Measurements from ENCODE around the gene RXRB. TPM values are rescaled to one million over a fixed set of nuclear protein-coding genes. Genes with fewer than 3 reads are reported as not detected.

Gene RXRB
- total and polyA plus RNA-seq, 2 of the 13 experiments (the other 11 are each of a cell fraction or from before 2014, with no cell fraction given), result 26.7 to 55.7 TPM

DNA sequence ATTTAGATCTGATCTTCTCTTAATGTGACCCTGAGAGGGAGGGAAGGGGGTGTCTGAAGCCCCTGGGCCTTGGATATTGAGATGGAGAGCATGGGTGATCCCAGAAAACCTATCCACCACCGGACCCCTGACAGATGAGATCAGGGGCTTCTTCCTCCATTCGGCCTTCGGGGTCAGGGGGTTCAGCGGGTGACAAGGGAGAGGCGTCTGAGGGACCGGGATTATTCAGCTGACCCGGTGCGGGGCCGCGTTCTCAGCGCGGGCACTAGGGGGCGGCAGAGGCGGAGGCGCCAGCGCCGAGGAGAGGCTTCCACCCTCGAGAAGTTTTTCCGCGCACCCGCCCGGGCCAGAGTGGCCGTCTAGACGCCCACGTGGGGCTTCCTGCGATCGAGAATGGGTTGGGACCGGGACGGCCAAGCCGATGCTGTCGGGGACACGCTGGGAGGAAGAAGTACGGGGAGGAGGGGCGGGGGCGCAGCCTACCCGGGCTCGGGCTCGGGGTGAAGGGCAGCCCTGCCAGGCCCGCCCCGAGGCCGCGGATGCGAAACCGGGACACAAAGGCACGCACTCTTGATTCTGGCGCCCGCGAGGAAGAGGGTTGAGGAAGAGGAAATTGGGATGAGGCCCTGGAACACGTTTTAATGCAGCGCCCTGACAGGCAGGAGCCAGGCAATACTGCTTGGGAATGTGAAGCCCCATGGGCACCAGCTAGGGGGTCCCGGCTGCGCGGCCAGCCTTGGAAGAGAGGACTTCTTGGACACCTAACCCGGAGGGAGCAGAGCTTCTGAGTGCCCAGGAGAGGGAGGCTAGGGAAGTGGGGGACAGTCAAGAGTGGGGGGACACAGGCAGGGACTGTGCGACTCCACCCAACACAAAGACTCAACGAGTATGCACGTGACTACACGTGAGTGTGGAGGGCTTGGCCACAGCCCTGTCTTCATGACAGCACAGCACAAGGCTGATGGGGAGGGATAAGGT lies 38.8 kb downstream of the RXRB start (continued):
- TF ChIP-seq ARNTL (CRISPR knock-in tag; IDR thresholded peaks at IDR 0.05) (no peak), ZNF75D (CRISPR knock-in tag; IDR thresholded peaks at IDR 0.05; ENCODE audit: borderline replicate concordance) (no peak), BRCA1 (CRISPR knock-in tag; IDR thresholded peaks at IDR 0.05) (no peak), ZNF335 (CRISPR knock-in tag; IDR thresholded peaks at IDR 0.05) (no peak), ZNF558 (CRISPR knock-in tag; IDR thresholded peaks at IDR 0.05; ENCODE audit: borderline replicate concordance) (no peak), ZNF234 (CRISPR knock-in tag; conservative IDR thresholded peaks at IDR 0.05) (no peak), ZNF232 (CRISPR knock-in tag; IDR thresholded peaks at IDR 0.05; ENCODE audit: borderline replicate concordance) (no peak), ZNF547 (CRISPR knock-in tag; IDR thresholded peaks at IDR 0.05) (peak; percentile 66), KAT8 (CRISPR knock-in tag; IDR thresholded peaks at IDR 0.05) (0 out of 2 replicates have a peak, but pooled peaks have one; percentile 45), DMAP1 (CRISPR knock-in tag; IDR thresholded peaks at IDR 0.05) (0 out of 2 replicates have a peak, but pooled peaks have one; percentile 29), HNRNPK (IDR thresholded peaks at IDR 0.05; ENCODE audit: low read depth, low read length, poor library complexity, severe bottlenecking) (peak; percentile 49)
- TF ChIP-seq, protein P1, sequence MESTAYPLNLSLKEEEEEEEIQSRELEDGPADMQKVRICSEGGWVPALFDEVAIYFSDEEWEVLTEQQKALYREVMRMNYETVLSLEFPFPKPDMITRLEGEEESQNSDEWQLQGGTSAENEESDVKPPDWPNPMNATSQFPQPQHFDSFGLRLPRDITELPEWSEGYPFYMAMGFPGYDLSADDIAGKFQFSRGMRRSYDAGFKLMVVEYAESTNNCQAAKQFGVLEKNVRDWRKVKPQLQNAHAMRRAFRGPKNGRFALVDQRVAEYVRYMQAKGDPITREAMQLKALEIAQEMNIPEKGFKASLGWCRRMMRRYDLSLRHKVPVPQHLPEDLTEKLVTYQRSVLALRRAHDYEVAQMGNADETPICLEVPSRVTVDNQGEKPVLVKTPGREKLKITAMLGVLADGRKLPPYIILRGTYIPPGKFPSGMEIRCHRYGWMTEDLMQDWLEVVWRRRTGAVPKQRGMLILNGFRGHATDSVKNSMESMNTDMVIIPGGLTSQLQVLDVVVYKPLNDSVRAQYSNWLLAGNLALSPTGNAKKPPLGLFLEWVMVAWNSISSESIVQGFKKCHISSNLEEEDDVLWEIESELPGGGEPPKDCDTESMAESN (CRISPR knock-in tag; conservative IDR thresholded peaks at IDR 0.05), result peak; percentile 78
- TF ChIP-seq, protein P2, sequence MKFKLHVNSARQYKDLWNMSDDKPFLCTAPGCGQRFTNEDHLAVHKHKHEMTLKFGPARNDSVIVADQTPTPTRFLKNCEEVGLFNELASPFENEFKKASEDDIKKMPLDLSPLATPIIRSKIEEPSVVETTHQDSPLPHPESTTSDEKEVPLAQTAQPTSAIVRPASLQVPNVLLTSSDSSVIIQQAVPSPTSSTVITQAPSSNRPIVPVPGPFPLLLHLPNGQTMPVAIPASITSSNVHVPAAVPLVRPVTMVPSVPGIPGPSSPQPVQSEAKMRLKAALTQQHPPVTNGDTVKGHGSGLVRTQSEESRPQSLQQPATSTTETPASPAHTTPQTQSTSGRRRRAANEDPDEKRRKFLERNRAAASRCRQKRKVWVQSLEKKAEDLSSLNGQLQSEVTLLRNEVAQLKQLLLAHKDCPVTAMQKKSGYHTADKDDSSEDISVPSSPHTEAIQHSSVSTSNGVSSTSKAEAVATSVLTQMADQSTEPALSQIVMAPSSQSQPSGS (CRISPR knock-in tag; IDR thresholded peaks at IDR 0.05), result no peak
- TF ChIP-seq, protein P3, sequence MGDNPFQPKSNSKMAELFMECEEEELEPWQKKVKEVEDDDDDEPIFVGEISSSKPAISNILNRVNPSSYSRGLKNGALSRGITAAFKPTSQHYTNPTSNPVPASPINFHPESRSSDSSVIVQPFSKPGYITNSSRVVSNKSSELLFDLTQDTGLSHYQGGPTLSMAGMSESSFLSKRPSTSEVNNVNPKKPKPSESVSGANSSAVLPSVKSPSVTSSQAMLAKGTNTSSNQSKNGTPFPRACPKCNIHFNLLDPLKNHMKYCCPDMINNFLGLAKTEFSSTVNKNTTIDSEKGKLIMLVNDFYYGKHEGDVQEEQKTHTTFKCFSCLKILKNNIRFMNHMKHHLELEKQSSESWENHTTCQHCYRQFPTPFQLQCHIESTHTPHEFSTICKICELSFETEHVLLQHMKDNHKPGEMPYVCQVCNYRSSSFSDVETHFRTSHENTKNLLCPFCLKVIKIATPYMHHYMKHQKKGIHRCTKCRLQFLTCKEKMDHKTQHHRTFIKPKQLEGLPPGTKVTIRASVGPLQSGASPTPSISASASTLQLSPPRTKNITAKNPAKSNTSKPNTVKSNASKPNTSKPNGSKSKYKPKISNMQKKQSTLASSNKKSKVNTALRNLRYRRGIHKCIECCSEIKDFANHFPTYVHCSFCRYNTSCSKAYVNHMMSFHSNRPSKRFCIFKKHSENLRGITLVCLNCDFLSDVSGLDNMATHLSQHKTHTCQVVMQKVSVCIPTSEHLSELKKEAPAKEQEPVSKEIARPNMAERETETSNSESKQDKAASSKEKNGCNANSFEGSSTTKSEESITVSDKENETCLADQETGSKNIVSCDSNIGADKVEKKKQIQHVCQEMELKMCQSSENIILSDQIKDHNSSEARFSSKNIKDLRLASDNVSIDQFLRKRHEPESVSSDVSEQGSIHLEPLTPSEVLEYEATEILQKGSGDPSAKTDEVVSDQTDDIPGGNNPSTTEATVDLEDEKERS (CRISPR knock-in tag; IDR thresholded peaks at IDR 0.05), result 0 out of 2 replicates have a peak, but pooled peaks have one; percentile 26
- TF ChIP-seq, protein P4, sequence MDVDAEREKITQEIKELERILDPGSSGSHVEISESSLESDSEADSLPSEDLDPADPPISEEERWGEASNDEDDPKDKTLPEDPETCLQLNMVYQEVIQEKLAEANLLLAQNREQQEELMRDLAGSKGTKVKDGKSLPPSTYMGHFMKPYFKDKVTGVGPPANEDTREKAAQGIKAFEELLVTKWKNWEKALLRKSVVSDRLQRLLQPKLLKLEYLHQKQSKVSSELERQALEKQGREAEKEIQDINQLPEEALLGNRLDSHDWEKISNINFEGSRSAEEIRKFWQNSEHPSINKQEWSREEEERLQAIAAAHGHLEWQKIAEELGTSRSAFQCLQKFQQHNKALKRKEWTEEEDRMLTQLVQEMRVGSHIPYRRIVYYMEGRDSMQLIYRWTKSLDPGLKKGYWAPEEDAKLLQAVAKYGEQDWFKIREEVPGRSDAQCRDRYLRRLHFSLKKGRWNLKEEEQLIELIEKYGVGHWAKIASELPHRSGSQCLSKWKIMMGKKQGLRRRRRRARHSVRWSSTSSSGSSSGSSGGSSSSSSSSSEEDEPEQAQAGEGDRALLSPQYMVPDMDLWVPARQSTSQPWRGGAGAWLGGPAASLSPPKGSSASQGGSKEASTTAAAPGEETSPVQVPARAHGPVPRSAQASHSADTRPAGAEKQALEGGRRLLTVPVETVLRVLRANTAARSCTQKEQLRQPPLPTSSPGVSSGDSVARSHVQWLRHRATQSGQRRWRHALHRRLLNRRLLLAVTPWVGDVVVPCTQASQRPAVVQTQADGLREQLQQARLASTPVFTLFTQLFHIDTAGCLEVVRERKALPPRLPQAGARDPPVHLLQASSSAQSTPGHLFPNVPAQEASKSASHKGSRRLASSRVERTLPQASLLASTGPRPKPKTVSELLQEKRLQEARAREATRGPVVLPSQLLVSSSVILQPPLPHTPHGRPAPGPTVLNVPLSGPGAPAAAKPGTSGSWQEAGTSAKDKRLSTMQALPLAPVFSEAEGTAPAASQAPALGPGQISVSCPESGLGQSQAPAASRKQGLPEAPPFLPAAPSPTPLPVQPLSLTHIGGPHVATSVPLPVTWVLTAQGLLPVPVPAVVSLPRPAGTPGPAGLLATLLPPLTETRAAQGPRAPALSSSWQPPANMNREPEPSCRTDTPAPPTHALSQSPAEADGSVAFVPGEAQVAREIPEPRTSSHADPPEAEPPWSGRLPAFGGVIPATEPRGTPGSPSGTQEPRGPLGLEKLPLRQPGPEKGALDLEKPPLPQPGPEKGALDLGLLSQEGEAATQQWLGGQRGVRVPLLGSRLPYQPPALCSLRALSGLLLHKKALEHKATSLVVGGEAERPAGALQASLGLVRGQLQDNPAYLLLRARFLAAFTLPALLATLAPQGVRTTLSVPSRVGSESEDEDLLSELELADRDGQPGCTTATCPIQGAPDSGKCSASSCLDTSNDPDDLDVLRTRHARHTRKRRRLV (CRISPR knock-in tag; IDR thresholded peaks at IDR 0.05), result no peak
- TF ChIP-seq, protein P5, sequence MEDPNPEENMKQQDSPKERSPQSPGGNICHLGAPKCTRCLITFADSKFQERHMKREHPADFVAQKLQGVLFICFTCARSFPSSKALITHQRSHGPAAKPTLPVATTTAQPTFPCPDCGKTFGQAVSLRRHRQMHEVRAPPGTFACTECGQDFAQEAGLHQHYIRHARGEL (CRISPR knock-in tag; IDR thresholded peaks at IDR 0.05), result 0 out of 2 replicates have a peak, but pooled peaks have one; percentile 32
